WTC11 (cell line): ENCODE results near the gene DCST2. TPM values are rescaled to one million over a fixed set of nuclear protein-coding genes. Genes with fewer than 3 reads are reported as not detected.
A peak's percentile ranks its signal among the peaks of the same experiment; 100 is the strongest.

Experiments used
- ATAC-seq: fragments of 200-7000 bp; cut with Tn5 transposase; 2 replicates; pipeline ENCODE4 v1.10.0; 2021; ENCODE audit warnings: mild to moderate bottlenecking, moderate library complexity
- CTCF ChIA-PET: fragments of 300-600 bp; sonication (Branson Sonifier 250); formaldehyde crosslinking; loops from one replicate; lab custom pipeline; 2021; ENCODE audit warnings: antibody characterized with exemption; lab: Charles Lee
- POLR2A ChIA-PET: fragments of 350-600 bp; sonication (Branson Sonifier 250); formaldehyde crosslinking; loops from one replicate; lab custom pipeline; 2021; ENCODE audit warnings: antibody characterized with exemption; lab: Charles Lee
- DNase-seq: peaks from one replicate; pipeline ENCODE4 v3.0.0; 2021; ENCODE audit warnings: low spot score
- H3K27ac Mint-ChIP-seq: 2 replicates; pipeline ENCODE4 v1.8.0; 2021; ENCODE audit warnings: mixed read lengths
- H3K27me3 Mint-ChIP-seq: 2 replicates; pipeline ENCODE4 v1.8.0; 2021; ENCODE audit warnings: low read depth, mild to moderate bottlenecking, moderate library complexity, mixed read lengths
- H3K36me3 Mint-ChIP-seq: 2 replicates; pipeline ENCODE4 v1.8.0; 2021; ENCODE audit warnings: mixed read lengths
- H3K4me1 Mint-ChIP-seq: 2 replicates; pipeline ENCODE4 v1.8.0; 2022; ENCODE audit warnings: mixed read lengths
- H3K4me3 Mint-ChIP-seq: 2 replicates; pipeline ENCODE4 v1.8.0; 2021; ENCODE audit warnings: mild to moderate bottlenecking, moderate library complexity, mixed read lengths
- H3K9me3 Mint-ChIP-seq: 2 replicates; pipeline ENCODE4 v1.8.0; 2021; ENCODE audit warnings: mixed read lengths
- CBFB ChIP-seq: sonication (generic); formaldehyde crosslinking; IDR thresholded peaks from 2 replicates; pipeline ENCODE4 v1.8.1; 2022; ENCODE audit warnings: mild to moderate bottlenecking, low read depth, missing genetic modification reagents
- ESRRA ChIP-seq: sonication (generic); formaldehyde crosslinking; IDR thresholded peaks from 2 replicates; pipeline ENCODE4 v1.8.1; 2022; ENCODE audit warnings: mild to moderate bottlenecking, missing genetic modification reagents, borderline replicate concordance
- FOXP1 ChIP-seq: sonication (generic); formaldehyde crosslinking; IDR thresholded peaks from 2 replicates; pipeline ENCODE4 v1.8.0; 2022; ENCODE audit warnings: missing genetic modification reagents, mild to moderate bottlenecking, moderate library complexity, borderline replicate concordance
- GRHL2 ChIP-seq: fragments of 250-450 bp; sonication (Bioruptor Pico); IDR thresholded peaks from 2 replicates; pipeline ENCODE4 v1.8.0; 2022; ENCODE audit warnings: mild to moderate bottlenecking, moderate library complexity; ENCODE audit not compliant: insufficient replicate concordance, severe bottlenecking
- NFATC4 ChIP-seq: fragments of 250-450 bp; sonication (Bioruptor Pico); IDR thresholded peaks from 2 replicates; pipeline ENCODE4 v1.9.0; 2021; ENCODE audit warnings: mild to moderate bottlenecking
- NFE2L1 ChIP-seq: sonication (generic); formaldehyde crosslinking; IDR thresholded peaks from 2 replicates; pipeline ENCODE4 v1.8.1; 2023; ENCODE audit warnings: missing genetic modification reagents
- NFYB ChIP-seq: sonication (generic); formaldehyde crosslinking; conservative IDR thresholded peaks from 2 replicates; pipeline ENCODE4 v1.8.0; 2022; ENCODE audit warnings: low read depth, missing genetic modification reagents
- NR2C2 ChIP-seq: sonication (generic); formaldehyde crosslinking; IDR thresholded peaks from 2 replicates; pipeline ENCODE4 v1.8.0; 2022; ENCODE audit warnings: mild to moderate bottlenecking, missing genetic modification reagents
- PRDM15 ChIP-seq: sonication (generic); formaldehyde crosslinking; IDR thresholded peaks from 2 replicates; pipeline ENCODE4 v1.8.0; 2022; ENCODE audit warnings: missing genetic modification reagents
- PREB ChIP-seq: sonication (generic); formaldehyde crosslinking; IDR thresholded peaks from 2 replicates; pipeline ENCODE4 v1.8.1; 2022; ENCODE audit warnings: mild to moderate bottlenecking, missing genetic modification reagents, moderate library complexity, borderline replicate concordance
- SP1 ChIP-seq: sonication (generic); formaldehyde crosslinking; conservative IDR thresholded peaks from 2 replicates; pipeline ENCODE4 v1.8.1; 2022; ENCODE audit warnings: missing genetic modification reagents
- TCF7 ChIP-seq: sonication (generic); formaldehyde crosslinking; IDR thresholded peaks from 2 replicates; pipeline ENCODE4 v1.8.0; 2022; ENCODE audit warnings: mild to moderate bottlenecking, low read depth, missing genetic modification reagents, moderate library complexity
- TEAD1 ChIP-seq: sonication (generic); formaldehyde crosslinking; IDR thresholded peaks from 2 replicates; pipeline ENCODE4 v1.8.0; 2022; ENCODE audit warnings: mild to moderate bottlenecking, missing genetic modification reagents
- ZNF121 ChIP-seq: sonication (generic); formaldehyde crosslinking; IDR thresholded peaks from 2 replicates; pipeline ENCODE4 v1.8.0; 2023; ENCODE audit warnings: missing genetic modification reagents
- ZNF219 ChIP-seq: sonication (generic); formaldehyde crosslinking; IDR thresholded peaks from 2 replicates; pipeline ENCODE4 v1.8.0; 2023; ENCODE audit warnings: missing genetic modification reagents, mild to moderate bottlenecking, borderline replicate concordance
- ZNF281 ChIP-seq: sonication (generic); formaldehyde crosslinking; IDR thresholded peaks from 2 replicates; pipeline ENCODE4 v1.8.0; 2023; ENCODE audit warnings: mild to moderate bottlenecking, missing genetic modification reagents
- ZNF317 ChIP-seq: sonication (generic); formaldehyde crosslinking; IDR thresholded peaks from 2 replicates; pipeline ENCODE4 v1.8.1; 2023; ENCODE audit warnings: low read depth, mild to moderate bottlenecking, moderate library complexity, missing genetic modification reagents, borderline replicate concordance
- ZNF671 ChIP-seq: fragments of 250-450 bp; sonication (Bioruptor Pico); IDR thresholded peaks from 2 replicates; pipeline ENCODE4 v1.8.0; 2021; ENCODE audit warnings: mild to moderate bottlenecking
- total RNA-seq: library from RNA; stranded (reverse); gene quantifications from 3 replicates; pipeline ENCODE4 v1.2.3, GENCODE V29; 2021
- TF ChIP-seq, protein P1 (sequence below): sonication (generic); formaldehyde crosslinking; IDR thresholded peaks from 2 replicates; pipeline ENCODE4 v1.8.0; 2022; ENCODE audit warnings: mild to moderate bottlenecking, missing genetic modification reagents
- TF ChIP-seq, protein P2 (sequence below): sonication (generic); formaldehyde crosslinking; IDR thresholded peaks from 2 replicates; pipeline ENCODE4 v1.8.0; 2022; ENCODE audit warnings: mild to moderate bottlenecking, missing genetic modification reagents
- TF ChIP-seq, protein P3 (sequence below): fragments of 250-450 bp; sonication (Bioruptor Pico); conservative IDR thresholded peaks from 2 replicates; pipeline ENCODE4 v1.9.0; 2021; ENCODE audit warnings: mild to moderate bottlenecking

Gene DCST2
- total RNA-seq, 1 experiment from 2014 or later, result 0.83 TPM

DNA sequence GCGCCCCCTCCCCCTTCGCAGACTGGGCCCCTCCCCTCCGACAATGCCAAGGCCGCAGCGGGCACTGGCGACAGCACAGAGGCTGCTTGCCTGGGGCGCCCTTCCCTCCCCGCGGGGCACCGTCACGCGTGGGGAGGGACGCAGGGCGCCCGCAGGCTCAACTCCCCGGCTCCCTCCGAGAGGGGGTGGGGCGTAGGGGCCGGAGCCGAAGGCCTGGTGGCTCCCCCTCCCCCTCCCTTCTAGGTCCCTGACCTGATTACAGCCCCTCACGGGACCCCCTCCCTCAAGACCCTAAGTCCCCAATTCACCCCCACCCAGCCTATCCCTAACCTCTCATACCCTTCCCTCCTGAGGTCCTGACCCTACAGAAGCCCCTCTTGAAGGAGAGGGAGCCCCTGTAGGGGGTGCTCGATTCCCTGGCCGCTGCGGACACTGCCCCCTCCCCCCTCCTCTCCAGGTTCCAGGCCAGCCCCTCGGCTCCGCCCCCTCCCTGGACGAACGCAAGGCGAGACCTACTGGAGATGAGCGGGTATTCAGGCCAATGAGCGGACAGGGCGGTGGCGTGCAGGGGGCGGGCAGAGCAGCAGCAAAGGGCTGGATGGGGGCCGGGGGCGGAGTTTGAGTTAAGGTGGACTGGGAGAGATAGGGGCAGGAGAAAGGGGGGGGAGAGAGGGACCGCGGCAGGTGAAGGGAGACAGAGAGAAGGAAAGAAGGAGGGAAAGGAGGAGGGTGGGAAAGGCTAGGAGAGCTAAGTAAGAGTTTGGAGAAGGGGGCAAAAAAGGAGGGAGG lies 31.7 kb downstream of the DCST2 start:
- TF ChIP-seq PRDM15 (CRISPR knock-in tag) (peak; percentile 64), SP1 (peak; percentile 95), NFATC4 (CRISPR knock-in tag) (peak; percentile 43; the same call in 1 of the 2 replicates), ESRRA (no peak), ZNF219 (CRISPR knock-in tag) (0 out of 2 replicates have a peak, but pooled peaks have one; percentile 67), ZNF281 (CRISPR knock-in tag) (0 out of 2 replicates have a peak, but pooled peaks have one; percentile 17), GRHL2 (CRISPR knock-in tag) (no peak), NFYB (peak; percentile 94), NR2C2 (CRISPR knock-in tag) (no peak), NFE2L1 (CRISPR knock-in tag) (no peak)
- TF ChIP-seq, protein P1, sequence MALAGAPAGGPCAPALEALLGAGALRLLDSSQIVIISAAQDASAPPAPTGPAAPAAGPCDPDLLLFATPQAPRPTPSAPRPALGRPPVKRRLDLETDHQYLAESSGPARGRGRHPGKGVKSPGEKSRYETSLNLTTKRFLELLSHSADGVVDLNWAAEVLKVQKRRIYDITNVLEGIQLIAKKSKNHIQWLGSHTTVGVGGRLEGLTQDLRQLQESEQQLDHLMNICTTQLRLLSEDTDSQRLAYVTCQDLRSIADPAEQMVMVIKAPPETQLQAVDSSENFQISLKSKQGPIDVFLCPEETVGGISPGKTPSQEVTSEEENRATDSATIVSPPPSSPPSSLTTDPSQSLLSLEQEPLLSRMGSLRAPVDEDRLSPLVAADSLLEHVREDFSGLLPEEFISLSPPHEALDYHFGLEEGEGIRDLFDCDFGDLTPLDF (CRISPR knock-in tag), result no peak
- H3K36me3 Mint-ChIP-seq, result no peaks in the 10 kb centered on the region
- H3K27me3 Mint-ChIP-seq, result no peaks in the 10 kb centered on the region; the same call in 1 of the 2 replicates
- DNase-seq (peak; percentile 100), ATAC-seq (peak; percentile 73)
- H3K4me1 Mint-ChIP-seq, result peaks cover 39% of the 10 kb centered on the region
- H3K4me3 Mint-ChIP-seq, result peak overlapping the region; percentile 88
- no peaks in the 10 kb centered on the region for H3K9me3 Mint-ChIP-seq
- CTCF ChIA-PET, result interaction anchor here (0.6 to 10.3 kb wide), 22 partner anchors 9 to 171 kb away, joined by 3 to 176 read pairs (median 6); partner anchors contain the start of genes ADAM15, KRTCAP2, LENEP and PBXIP1
- POLR2A ChIA-PET, result interaction anchor here (0.8 to 13.0 kb wide), 5 partner anchors 14 to 31 kb away, joined by 3 to 176 read pairs (median 21); partner anchors contain the start of genes CKS1B, FLAD1 and SHC1
- peak overlapping the region; percentile 57; the same call in 1 of the 2 replicates for H3K27ac Mint-ChIP-seq

DNA sequence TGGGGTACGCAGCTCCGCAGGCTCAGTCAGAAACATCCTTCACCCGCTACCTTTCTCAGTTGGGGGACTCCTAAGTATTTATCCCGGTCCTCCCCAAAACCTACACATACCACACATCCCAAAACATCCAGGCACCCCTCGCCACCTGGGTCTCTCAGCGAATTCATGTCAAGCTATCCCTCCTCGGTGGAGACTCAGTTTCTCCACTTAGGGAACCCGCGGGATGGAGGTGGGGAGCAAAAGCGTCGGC lies 32.2 kb downstream of the DCST2 start:
- H3K4me1 Mint-ChIP-seq, result peaks cover 34% of the 10 kb centered on the region
- ATAC-seq, result no peak
- peak overlapping the region; percentile 88 for H3K4me3 Mint-ChIP-seq
- H3K9me3 Mint-ChIP-seq, result no peaks in the 10 kb centered on the region
- DNase-seq, result no peak
- H3K36me3 Mint-ChIP-seq, result no peaks in the 10 kb centered on the region
- no peaks in the 10 kb centered on the region; the same call in 1 of the 2 replicates for H3K27me3 Mint-ChIP-seq
- POLR2A ChIA-PET, result interaction anchor here (0.8 to 13.0 kb wide), 5 partner anchors 15 to 30 kb away, joined by 3 to 176 read pairs (median 21); partner anchors contain the start of genes CKS1B, FLAD1 and SHC1
- CTCF ChIA-PET, result interaction anchor here (0.6 to 10.3 kb wide), 16 partner anchors 9 to 172 kb away, joined by 3 to 176 read pairs (median 7); partner anchors contain the start of genes ADAM15, KRTCAP2, LENEP and PBXIP1
- peak overlapping the region; percentile 63; the same call in 1 of the 2 replicates for H3K27ac Mint-ChIP-seq
- TF ChIP-seq TCF7 (CRISPR knock-in tag), result no peak
- no peak for TF ChIP-seq ZNF219 (CRISPR knock-in tag)
- TF ChIP-seq ZNF317 (CRISPR knock-in tag), result no peak
- no peak for TF ChIP-seq CBFB
- TF ChIP-seq TEAD1 (CRISPR knock-in tag), result no peak
- no peak for TF ChIP-seq ZNF121
- no peak for TF ChIP-seq ZNF671 (CRISPR knock-in tag)
- TF ChIP-seq, protein P2, sequence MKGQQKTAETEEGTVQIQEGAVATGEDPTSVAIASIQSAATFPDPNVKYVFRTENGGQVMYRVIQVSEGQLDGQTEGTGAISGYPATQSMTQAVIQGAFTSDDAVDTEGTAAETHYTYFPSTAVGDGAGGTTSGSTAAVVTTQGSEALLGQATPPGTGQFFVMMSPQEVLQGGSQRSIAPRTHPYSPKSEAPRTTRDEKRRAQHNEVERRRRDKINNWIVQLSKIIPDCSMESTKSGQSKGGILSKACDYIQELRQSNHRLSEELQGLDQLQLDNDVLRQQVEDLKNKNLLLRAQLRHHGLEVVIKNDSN (CRISPR knock-in tag), result no peak
- no peak for TF ChIP-seq PREB (CRISPR knock-in tag)
- TF ChIP-seq FOXP1, result no peak
- TF ChIP-seq NFATC4 (CRISPR knock-in tag), result no peak
- TF ChIP-seq, protein P3, sequence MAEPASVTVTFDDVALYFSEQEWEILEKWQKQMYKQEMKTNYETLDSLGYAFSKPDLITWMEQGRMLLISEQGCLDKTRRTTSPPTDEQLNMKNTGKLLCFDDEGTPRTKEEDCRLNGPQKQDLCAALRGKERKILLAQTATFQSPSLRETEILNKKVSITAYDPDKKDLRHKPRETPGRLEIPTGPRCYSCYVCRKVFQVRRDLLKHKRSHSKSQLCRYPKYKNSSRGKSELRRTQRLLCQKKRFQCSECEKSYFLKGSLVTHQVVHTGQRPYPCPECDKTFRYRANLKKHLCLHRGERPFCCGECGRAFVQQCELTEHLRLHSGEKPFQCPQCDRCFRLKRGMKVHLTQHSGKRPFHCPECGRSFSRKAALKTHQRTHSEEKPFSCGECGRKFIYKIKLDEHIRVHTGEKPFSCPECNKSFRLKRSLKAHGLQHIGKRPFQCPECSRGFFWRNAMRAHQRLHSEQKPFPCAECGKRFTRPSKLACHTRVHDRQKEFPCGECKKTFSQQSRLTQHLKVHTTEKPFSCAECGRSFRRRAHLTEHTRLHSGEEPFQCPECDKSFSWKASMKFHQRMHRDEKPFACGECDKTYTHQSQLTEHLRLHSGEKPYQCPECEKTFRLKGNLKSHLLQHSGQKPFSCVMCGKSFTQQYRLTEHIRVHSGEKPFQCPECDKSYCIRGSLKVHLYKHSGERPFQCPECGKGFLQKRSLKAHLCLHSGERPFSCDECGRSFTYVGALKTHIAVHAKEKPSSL (CRISPR knock-in tag), result no peak
- no peak for TF ChIP-seq NFE2L1 (CRISPR knock-in tag)
